Small intestine (tissue), 7 donors: ENCODE data around the gene MYO7A. TPM values are rescaled to one million over a fixed set of nuclear protein-coding genes. Genes with fewer than 3 reads are reported as not detected.
A peak's percentile ranks its signal among the peaks of the same experiment; 100 is the strongest.

Experiments used
- DNase-seq, 2 donors: peaks; one replicate each; pipeline versions ENCODE4 v3.0.0 to v3.0.0-alpha.2; 2013
- FAIRE-seq: peaks from 2 replicates; lab custom pipeline; 2012; peaks lifted over from hg19 to GRCh38; lab: Jason Lieb, UNC
- H3K27ac ChIP-seq, 3 donors: one replicate each; pipeline ENCODE4 v1.5.1; 2013; ENCODE audit warnings: low read length in 2 of 3, mild to moderate bottlenecking in 2 of 3, control low read depth in 1 of 3, inconsistent platforms in 1 of 3, low read depth in 1 of 3, moderate library complexity in 1 of 3
- H3K27me3 ChIP-seq, 3 donors: one replicate each; pipeline ENCODE4 v1.6.1; 2013; ENCODE audit warnings: low read length in 3 of 3, inconsistent platforms in 1 of 3; ENCODE audit not compliant: control insufficient read depth in 3 of 3, insufficient read depth in 3 of 3
- H3K36me3 ChIP-seq, 3 donors: one replicate each; pipeline ENCODE4 v1.6.1; 2013; ENCODE audit warnings: low read length in 3 of 3, inconsistent platforms in 1 of 3, low read depth in 1 of 3, mild to moderate bottlenecking in 1 of 3, moderate library complexity in 1 of 3; ENCODE audit not compliant: control insufficient read depth in 3 of 3, insufficient read depth in 2 of 3
- H3K4me1 ChIP-seq, 3 donors: one replicate each; pipeline ENCODE4 v1.6.1; 2013; ENCODE audit warnings: low read length in 2 of 3, inconsistent platforms in 1 of 3, low read depth in 1 of 3, mild to moderate bottlenecking in 1 of 3, moderate library complexity in 1 of 3; ENCODE audit not compliant: control insufficient read depth in 3 of 3, insufficient read depth in 2 of 3
- H3K4me3 ChIP-seq, 3 donors: one replicate each; pipeline ENCODE4 v1.5.1; 2013; ENCODE audit warnings: low read length in 3 of 3, control low read depth in 1 of 3, inconsistent platforms in 1 of 3, low read depth in 1 of 3, mild to moderate bottlenecking in 1 of 3, moderate library complexity in 1 of 3
- H3K9me3 ChIP-seq, 2 donors: one replicate each; pipeline ENCODE4 v1.6.1; 2013; ENCODE audit warnings: low read depth in 1 of 2, low read length in 1 of 2; ENCODE audit not compliant: control insufficient read depth in 2 of 2, insufficient read depth in 1 of 2
- WGBS, 3 donors: extraction: QIAGEN DNeasy Blood & Tissue Kit; methylation state at CpG; one replicate each; pipeline ENCODE4 v1.1.7; 2013; 5-methylcytosine and 5-hydroxymethylcytosine counted together
- polyA plus RNA-seq, 4 donors: library from polyadenylated mRNA; stranded (reverse) in 3 of 4; unstranded in 1 of 4; fragments of 200-250 nt in 3 of 4; fragments of 120-200 nt in 1 of 4; gene quantifications; one replicate each; pipeline versions ENCODE4 v1.2.1 to v1.2.3, GENCODE V29; 2013
- donor health status: healthy with polysubstance abuse.
- donor health status: control.
- donor health status: control.
- donor health status: Bipolar disorder and iron deficiency.
- donor health status: healthy.

The MYO7A gene
- polyA plus RNA-seq, 4 donors: 1.4 to 74.2 (median 2.2) TPM

DNA sequence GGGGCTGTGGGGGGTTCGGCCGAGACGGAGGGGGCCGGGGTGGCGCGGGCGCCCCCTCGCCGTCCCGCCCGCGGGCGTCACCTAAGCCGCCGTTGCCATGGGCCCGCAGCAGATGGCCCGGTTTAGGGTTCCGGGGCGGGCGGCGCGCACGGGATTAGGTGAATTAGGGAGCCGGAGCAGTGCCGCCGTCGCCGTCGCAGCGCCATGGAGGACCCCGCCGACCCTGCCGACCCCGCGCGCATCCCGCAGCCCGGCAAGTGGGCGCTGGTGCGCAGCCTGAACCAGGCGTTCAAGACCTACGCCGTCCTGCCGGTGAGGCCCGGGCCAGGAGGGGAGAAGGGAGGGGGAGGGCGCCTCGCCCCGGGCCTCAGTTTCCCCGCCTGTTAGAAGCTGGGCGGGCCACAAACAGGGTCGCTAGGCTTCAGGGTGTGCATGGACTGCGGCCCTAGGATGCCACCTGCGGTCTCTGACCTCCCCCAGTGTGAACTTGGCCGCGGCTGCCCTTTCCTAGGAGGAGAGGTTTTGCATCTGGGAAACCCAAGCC lies 10.1 kb downstream of the MYO7A start:
- no peak for FAIRE-seq

DNA sequence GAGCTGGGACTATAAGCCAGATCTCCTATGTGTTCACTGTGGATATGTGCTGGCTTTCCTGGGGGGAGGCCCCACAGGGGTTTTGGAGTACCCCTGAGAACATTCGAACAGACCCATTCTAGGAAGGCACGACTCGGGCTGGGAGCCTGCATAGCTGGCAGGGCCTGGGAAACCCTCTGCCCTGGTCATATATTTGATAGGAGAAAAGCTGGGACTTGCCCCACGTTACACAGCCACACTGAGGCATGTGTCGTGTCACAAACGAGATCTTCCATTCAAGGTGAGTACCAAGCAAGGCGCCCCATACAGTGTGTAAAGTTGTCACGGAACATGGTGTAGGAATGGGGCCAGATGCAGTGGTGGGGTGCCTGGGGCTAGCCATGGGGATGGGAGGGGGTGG lies 11.2 kb downstream of the MYO7A start:
- peaks cover 0 to 57% (median 0%) of the 10 kb centered on the region in 3 donors for H3K36me3 ChIP-seq
- DNase-seq (no peak), FAIRE-seq (no peak)

More for the DNA sequence above, 10.1 kb downstream of the MYO7A start:
- Histone ChIP-seq H3K4me3 (no peak overlapping the region), H3K36me3 (peaks cover 0 to 52% (median 0%) of the 10 kb centered on the region in 3 donors), H3K9me3 (no peaks in the 10 kb centered on the region), H3K27ac (no peak overlapping the region), H3K27me3 (peaks cover 0 to 5% (median 0%) of the 10 kb centered on the region in 3 donors), H3K4me1 (peaks cover 0 to 43% (median 7%) of the 10 kb centered on the region in 3 donors)
- 54 to 89% (median 71%) methylated on average over 39 to 55 of the region's 55 CpGs for WGBS, 3 donors
- no peak for DNase-seq

DNA sequence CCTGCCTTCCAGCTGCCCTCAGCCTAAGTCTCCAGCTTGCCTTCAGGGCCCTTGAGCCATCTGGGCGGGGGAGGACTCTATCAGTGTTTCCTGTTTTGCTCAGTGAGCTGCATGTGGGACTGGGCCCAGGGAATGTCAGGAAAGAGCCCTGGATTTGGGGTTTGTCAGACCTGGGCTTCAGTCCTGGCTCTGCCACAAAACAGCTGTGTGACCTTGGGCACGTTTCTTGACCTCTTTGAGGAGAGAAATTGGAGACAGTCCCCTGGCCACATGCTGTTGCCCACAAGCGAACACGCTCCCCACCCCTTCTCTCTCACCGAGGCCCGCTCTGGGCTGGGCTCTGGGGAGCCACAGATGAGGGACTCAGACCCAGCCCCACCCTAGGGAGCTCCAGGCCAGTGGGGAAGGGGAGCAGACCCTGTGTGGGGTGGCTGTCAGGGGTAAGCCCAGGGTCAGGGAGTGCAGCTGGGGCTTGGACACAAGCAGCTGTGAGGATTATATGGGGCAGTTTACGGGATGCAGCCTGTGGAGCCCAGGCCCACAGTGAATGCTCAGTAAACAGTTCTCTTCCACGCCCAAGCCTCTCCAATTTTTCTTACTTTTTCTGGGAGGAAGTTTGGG lies 12.3 kb downstream of the MYO7A start:
- WGBS, 3 donors: 61 to 79% (median 74%) methylated on average over 8 of the region's 8 CpGs
- FAIRE-seq: no peak

More for the DNA sequence above, 11.2 kb downstream of the MYO7A start:
- 93 to 96% (median 94%) methylated on average over 8 of the region's 8 CpGs for WGBS, 3 donors
- Histone ChIP-seq H3K27me3 (peaks cover 0 to 5% (median 0%) of the 10 kb centered on the region in 3 donors), H3K4me1 (peaks cover 0 to 52% (median 7%) of the 10 kb centered on the region in 3 donors), H3K9me3 (no peaks in the 10 kb centered on the region), H3K4me3 (no peak overlapping the region), H3K27ac (no peak overlapping the region)

DNA sequence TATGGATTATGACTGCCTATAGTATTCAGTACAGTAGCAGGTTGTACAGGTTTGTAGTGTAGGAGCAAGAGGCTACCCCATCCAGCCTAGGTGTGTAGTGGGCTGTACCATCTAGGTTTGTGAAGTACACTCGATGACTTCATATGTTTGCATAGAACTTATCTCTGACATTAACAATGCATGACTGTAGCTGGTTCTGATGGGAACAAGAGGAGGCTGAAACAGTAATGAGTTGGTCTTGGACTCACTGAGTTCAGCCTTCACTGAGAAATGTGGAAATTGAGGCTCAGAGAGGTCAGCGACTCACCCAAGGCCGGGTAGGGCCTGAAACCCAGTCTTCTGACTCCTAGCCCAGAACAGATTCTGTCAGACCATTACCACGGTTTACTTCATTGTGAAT lies 13.0 kb downstream of the MYO7A start:
- DNase-seq (peak; percentile 49 to 75), FAIRE-seq (no peak)
- peaks cover 4 to 70% (median 13%) of the 10 kb centered on the region in 3 donors for H3K4me1 ChIP-seq
- peaks cover 0 to 5% (median 0%) of the 10 kb centered on the region in 3 donors for H3K27me3 ChIP-seq
- no peaks in the 10 kb centered on the region for H3K9me3 ChIP-seq
- no peak overlapping the region for H3K4me3 ChIP-seq
- H3K27ac ChIP-seq: peak overlapping the region in 1 of 3 donors; percentile 67
- peaks cover 0 to 74% (median 0%) of the 10 kb centered on the region in 3 donors for H3K36me3 ChIP-seq
- WGBS, 3 donors: 70 to 76% (median 73%) methylated on average over 4 of the region's 4 CpGs

More for the DNA sequence above, 12.3 kb downstream of the MYO7A start:
- H3K9me3 ChIP-seq: no peaks in the 10 kb centered on the region
- H3K4me1 ChIP-seq: peaks cover 2 to 63% (median 13%) of the 10 kb centered on the region in 3 donors
- peak in 1 of 2 donors; percentile 34 for DNase-seq
- H3K4me3 ChIP-seq: no peak overlapping the region
- peak overlapping the region in 1 of 3 donors; percentile 67 for H3K27ac ChIP-seq
- H3K36me3 ChIP-seq: peaks cover 0 to 67% (median 0%) of the 10 kb centered on the region in 3 donors
- H3K27me3 ChIP-seq: peaks cover 0 to 5% (median 0%) of the 10 kb centered on the region in 3 donors

DNA sequence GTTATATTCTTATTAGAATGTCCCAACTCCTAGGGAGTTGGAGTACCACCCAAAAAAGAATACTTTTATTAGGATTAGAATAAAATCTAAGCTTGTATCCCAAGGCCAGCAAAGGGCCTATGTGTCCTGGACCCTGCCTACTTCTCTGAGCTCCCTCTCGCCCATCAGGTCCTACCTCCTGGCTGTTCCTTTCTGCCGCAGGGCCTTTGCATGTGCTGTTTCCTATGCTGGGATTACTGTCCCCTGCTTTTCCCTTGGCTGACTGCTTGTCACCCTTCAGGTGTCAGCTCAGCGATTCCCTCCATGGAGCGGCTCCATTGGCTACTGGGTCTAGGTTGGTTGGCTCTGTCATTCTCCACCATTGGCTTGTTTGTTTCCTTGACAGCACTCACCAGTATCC lies 13.4 kb downstream of the MYO7A start:
- H3K4me3 ChIP-seq: no peak overlapping the region
- DNase-seq (no peak), FAIRE-seq (no peak)
- no peaks in the 10 kb centered on the region for H3K9me3 ChIP-seq
- WGBS, 3 donors: 94 to 96% (median 95%) methylated on average over 4 of the region's 4 CpGs
- peaks cover 4 to 69% (median 13%) of the 10 kb centered on the region in 3 donors for H3K4me1 ChIP-seq
- H3K27me3 ChIP-seq: peaks cover 0 to 5% (median 0%) of the 10 kb centered on the region in 3 donors
- peak overlapping the region in 1 of 3 donors; percentile 67 for H3K27ac ChIP-seq
- peaks cover 0 to 79% (median 0%) of the 10 kb centered on the region in 3 donors for H3K36me3 ChIP-seq

DNA sequence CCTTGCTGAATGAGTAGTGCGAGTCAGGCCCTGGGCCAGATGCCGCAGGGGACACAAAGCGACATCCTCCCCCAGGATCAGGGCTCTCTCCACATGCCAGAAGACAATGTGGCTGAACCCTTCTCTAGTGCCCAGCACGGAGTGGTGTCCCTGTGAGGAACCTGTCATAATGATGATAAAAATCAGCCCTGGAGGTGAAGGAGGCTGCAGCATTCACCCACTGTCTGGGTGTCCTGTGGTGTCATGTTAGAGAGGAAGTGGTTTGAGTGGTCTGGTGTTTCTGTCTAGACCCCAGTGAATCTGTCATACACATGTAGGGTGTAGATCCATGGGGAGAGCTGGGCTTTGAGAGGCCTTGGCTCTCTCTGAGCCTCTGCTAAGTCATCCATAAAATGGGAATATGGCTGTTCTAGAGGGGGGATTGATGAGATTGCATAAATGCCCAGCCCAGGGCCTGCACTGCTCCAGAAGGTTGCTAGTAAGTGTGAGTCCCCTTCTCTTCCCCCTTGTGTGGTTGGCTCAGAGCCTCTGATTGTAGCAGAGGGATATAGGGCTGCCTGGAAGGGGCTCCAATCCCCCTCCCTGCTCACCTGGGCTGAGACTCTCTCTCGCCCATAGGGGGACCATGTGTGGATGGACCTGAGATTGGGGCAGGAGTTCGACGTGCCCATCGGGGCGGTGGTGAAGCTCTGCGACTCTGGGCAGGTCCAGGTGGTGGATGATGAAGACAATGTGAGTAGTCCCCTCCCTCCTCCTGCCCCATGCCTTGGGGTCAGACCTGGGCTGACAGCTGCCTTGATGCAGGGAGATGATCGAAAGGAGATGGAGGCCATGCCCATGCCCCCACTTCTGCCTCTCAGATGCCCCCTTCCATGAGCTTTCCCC lies 14.3 kb downstream of the MYO7A start:
- 91 to 93% (median 91%) methylated on average over 11 of the region's 11 CpGs for WGBS, 3 donors
- no peak overlapping the region for H3K4me3 ChIP-seq
- DNase-seq: peak in 1 of 2 donors; percentile 33
- no peak overlapping the region for H3K27ac ChIP-seq
- peaks cover 0 to 80% (median 0%) of the 10 kb centered on the region in 3 donors for H3K36me3 ChIP-seq
- H3K4me1 ChIP-seq: peaks cover 4 to 73% (median 9%) of the 10 kb centered on the region in 3 donors
- peaks cover 0 to 5% (median 0%) of the 10 kb centered on the region in 3 donors for H3K27me3 ChIP-seq
- FAIRE-seq: no peak
- no peaks in the 10 kb centered on the region for H3K9me3 ChIP-seq

DNA sequence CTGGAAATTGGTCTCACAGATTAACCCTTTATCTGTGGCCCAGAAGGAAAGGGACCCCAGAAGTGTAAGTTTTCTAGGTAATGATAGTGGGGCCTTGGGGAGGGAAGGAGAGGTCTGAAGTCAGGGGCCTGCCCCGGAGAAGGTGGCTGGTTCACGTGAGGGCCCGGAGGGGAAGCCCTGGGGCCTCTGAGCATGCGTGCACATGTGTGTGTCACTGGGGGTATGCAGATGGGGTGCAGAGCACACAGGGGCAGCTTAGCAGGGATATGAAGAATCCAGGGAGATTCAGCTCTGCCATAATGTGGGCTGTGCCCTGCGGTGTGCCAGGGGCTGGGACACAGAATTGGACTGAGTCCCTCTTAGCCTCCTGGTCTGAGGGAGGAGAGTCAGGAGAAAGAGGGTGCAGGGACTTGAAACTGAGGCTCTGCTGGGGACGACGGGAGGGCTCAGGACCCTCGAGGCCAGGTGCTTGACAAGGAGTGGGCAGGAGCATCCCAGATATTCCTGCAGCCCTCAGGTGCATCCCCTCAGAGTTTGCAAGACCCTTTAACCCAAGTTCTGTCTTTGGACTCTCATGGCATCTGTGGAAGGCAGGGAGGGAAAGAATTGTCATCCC lies 15.5 kb downstream of the MYO7A start:
- Histone ChIP-seq H3K27me3 (peaks cover 0 to 2% (median 0%) of the 10 kb centered on the region in 3 donors), H3K36me3 (peaks cover 0 to 75% (median 0%) of the 10 kb centered on the region in 3 donors), H3K4me3 (no peak overlapping the region), H3K4me1 (peaks cover 4 to 74% (median 9%) of the 10 kb centered on the region in 3 donors), H3K27ac (no peak overlapping the region), H3K9me3 (no peaks in the 10 kb centered on the region)
- FAIRE-seq: no peak
- no peak for DNase-seq
- WGBS, 3 donors: 84 to 91% (median 90%) methylated on average over 8 of the region's 8 CpGs
